ENCODE measurements around the gene AVPR2.

Gene AVPR2

GRCh38 chrX:153913701-153914100 lies 9.2 kb downstream of the AVPR2 start:
- DNase-seq (ENCODE audit: low read depth): no peak

GRCh38 chrX:153917869-153918268 lies 13.4 kb downstream of the AVPR2 start:
- DNase-seq (ENCODE audit: low read depth): no peak

GRCh38 chrX:153919281-153919680 lies 14.8 kb downstream of the AVPR2 start:
- no peak for DNase-seq (ENCODE audit: low read depth)

- no peak for DNase-seq (ENCODE audit: low read depth)
Observed at GRCh38 chrX:153920546-153920945, 16.1 kb downstream of the AVPR2 start.

GRCh38 chrX:153921070-153921469 lies 16.6 kb downstream of the AVPR2 start:
- no peak for DNase-seq (ENCODE audit: low read depth)

GRCh38 chrX:153921511-153922446 lies 17.3 kb downstream of the AVPR2 start:
- no peak for DNase-seq (ENCODE audit: low read depth)

GRCh38 chrX:153922932-153923857 lies 18.7 kb downstream of the AVPR2 start:
- DNase-seq (ENCODE audit: low read depth): no peak

GRCh38 chrX:153924149-153924861 lies 19.8 kb downstream of the AVPR2 start:
- no peak for DNase-seq (ENCODE audit: low read depth)

GRCh38 chrX:153925387-153925738 lies 20.9 kb downstream of the AVPR2 start:
- no peak for DNase-seq (ENCODE audit: low read depth)

- DNase-seq (ENCODE audit: low read depth): no peak
Observed at GRCh38 chrX:153925739-153926551, 21.5 kb downstream of the AVPR2 start, which contains the start of gene ARHGAP4. ARHGAP4 (minus strand) TSS chrX:153926264; CDS start chrX:153926202, 62 bp downstream.

GRCh38 chrX:153926552-153926857 lies 22.0 kb downstream of the AVPR2 start:
- DNase-seq (ENCODE audit: low read depth): no peak

GRCh38 chrX:153926858-153927671 lies 22.6 kb downstream of the AVPR2 start:
- DNase-seq (ENCODE audit: low read depth): peak; percentile 42

GRCh38 chrX:153927672-153927921 lies 23.1 kb downstream of the AVPR2 start:
- no peak for DNase-seq (ENCODE audit: low read depth)

GRCh38 chrX:153927922-153928760 lies 23.7 kb downstream of the AVPR2 start:
- DNase-seq (ENCODE audit: low read depth): peak; percentile 77

GRCh38 chrX:153928846-153929245 lies 24.4 kb downstream of the AVPR2 start:
- no peak for DNase-seq (ENCODE audit: low read depth)

- DNase-seq (ENCODE audit: low read depth): no peak
Observed at GRCh38 chrX:153929576-153929975, 25.1 kb downstream of the AVPR2 start.

GRCh38 chrX:153930011-153930910 lies 25.8 kb downstream of the AVPR2 start:
- no peak for DNase-seq (ENCODE audit: low read depth)

GRCh38 chrX:153931151-153931550 lies 26.7 kb downstream of the AVPR2 start:
- DNase-seq (ENCODE audit: low read depth): no peak

- DNase-seq (ENCODE audit: low read depth): no peak
Observed at GRCh38 chrX:153931748-153932147, 27.3 kb downstream of the AVPR2 start.

Data from stimulated activated CD8-positive, alpha-beta memory T cell treated with anti-CD3 and anti-CD28 coated beads, Interleukin-12 subunit alpha, Interleukin-12 subunit beta, amount 100 ng/mL, for 1 hour (primary cell).